Activated CD4-positive, alpha-beta T cell treated with anti-CD3 and anti-CD28 coated beads, Interleukin-2, amount 50 U/mL, for 1 hour (primary cell): ENCODE data around the gene ABRAXAS1.
"Not testable (repeated sequence)": the region's sequence is repeated elsewhere in the genome, so short reads cannot be mapped to it uniquely, and the experiment has no call there.

Experiments
- DNase-seq: peaks from one replicate; pipeline ENCODE4 v3.0.0-alpha.2; 2020

Gene ABRAXAS1

GRCh38 chr4:83484500-83485461 lies at the start of gene ABRAXAS1:
Gene ABRAXAS1, minus strand, starts transcription at chr4:83485100. Its CDS starts 28 bp downstream, at chr4:83485072.
- peak; percentile 92 for DNase-seq

GRCh38 chr4:83527671-83528070 lies 42.8 kb upstream of the ABRAXAS1 start:
- DNase-seq = no peak

GRCh38 chr4:83522239-83522638 lies 37.3 kb upstream of the ABRAXAS1 start:
- no peak for DNase-seq

GRCh38 chr4:83516042-83516772 lies 31.3 kb upstream of the ABRAXAS1 start:
- no peak for DNase-seq

- DNase-seq = no peak
Observed at GRCh38 chr4:83510442-83510841, 25.5 kb upstream of the ABRAXAS1 start.

GRCh38 chr4:83509156-83509585 lies 24.3 kb upstream of the ABRAXAS1 start:
- DNase-seq = peak; percentile 39

GRCh38 chr4:83504996-83505395 lies 20.1 kb upstream of the ABRAXAS1 start:
- no peak for DNase-seq

GRCh38 chr4:83504503-83504902 lies 19.6 kb upstream of the ABRAXAS1 start:
- no peak for DNase-seq

- DNase-seq = peak; percentile 9
Observed at GRCh38 chr4:83503974-83504373, 19.1 kb upstream of the ABRAXAS1 start.

- not testable (repeated sequence) for DNase-seq
Observed at GRCh38 chr4:83501671-83502070, 16.8 kb upstream of the ABRAXAS1 start.

GRCh38 chr4:83498187-83498586 lies 13.3 kb upstream of the ABRAXAS1 start:
- DNase-seq = no peak

- DNase-seq = not testable (repeated sequence)
Observed at GRCh38 chr4:83496085-83496917, 11.4 kb upstream of the ABRAXAS1 start.

GRCh38 chr4:83490876-83491450 lies 6.1 kb upstream of the ABRAXAS1 start:
- DNase-seq = no peak

GRCh38 chr4:83489711-83490326 lies 4.9 kb upstream of the ABRAXAS1 start:
- DNase-seq = no peak

- no peak for DNase-seq
Observed at GRCh38 chr4:83486457-83487129, 1.7 kb upstream of the ABRAXAS1 start.

- DNase-seq = no peak
Observed at GRCh38 chr4:83473966-83474365, 10.9 kb downstream of the ABRAXAS1 start.

GRCh38 chr4:83473423-83473822 lies 11.5 kb downstream of the ABRAXAS1 start:
- no peak for DNase-seq

GRCh38 chr4:83456184-83456501 lies 28.8 kb downstream of the ABRAXAS1 start:
- DNase-seq = no peak

GRCh38 chr4:83455281-83456183 lies 29.4 kb downstream of the ABRAXAS1 start, which contains the start of the genes HELQ and MRPS18C:
Gene HELQ, minus strand, starts transcription at chr4:83455823. Its CDS starts 130 bp downstream, at chr4:83455693.
Gene MRPS18C, plus strand, starts transcription at chr4:83456058. Its CDS starts 20 bp downstream, at chr4:83456078.
- DNase-seq = peak; percentile 90

- no peak for DNase-seq
Observed at GRCh38 chr4:83454686-83455085, 30.2 kb downstream of the ABRAXAS1 start.
